ENCODE data around the gene GUCY1A2. TPM values are rescaled to one million over a fixed set of nuclear protein-coding genes. Genes with fewer than 3 reads are reported as not detected.

Gene GUCY1A2
- total RNA-seq, 4 donors from 2014 or later = 3.6 to 8.0 (median 4.0) TPM

DNA sequence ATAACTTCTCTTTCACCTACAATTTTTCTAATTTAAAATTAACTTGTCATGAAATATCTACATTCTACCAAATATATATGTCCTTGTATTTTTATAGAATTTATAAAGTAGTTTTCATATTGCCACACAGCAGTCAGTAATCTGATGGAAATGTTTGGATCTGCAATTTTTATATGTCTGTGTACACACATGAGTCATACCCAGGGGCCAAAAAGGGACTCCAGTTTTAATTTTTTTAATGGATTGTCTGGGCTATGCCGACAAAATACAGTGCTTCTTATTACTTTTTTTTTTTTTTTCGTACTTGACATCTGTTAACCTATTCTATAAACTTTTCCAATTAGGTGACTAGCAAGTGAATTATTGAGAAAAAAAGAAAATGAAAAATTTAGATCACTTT is 6.3 kb downstream of the GUCY1A2 start:
- no peaks in the 10 kb centered on the region for H3K36me3 ChIP-seq
- H3K9me3 ChIP-seq = no peaks in the 10 kb centered on the region
- peaks cover 0 to 12% of the 10 kb centered on the region in 2 donors for H3K27me3 ChIP-seq
- 33 to 39% methylated on average over 2 of the region's 2 CpGs for WGBS, 2 donors
- no peak overlapping the region for H3K27ac ChIP-seq
- no peak for TF ChIP-seq EP300 (IDR thresholded peaks at IDR 0.05)
- no peak for TF ChIP-seq POLR2A (IDR thresholded peaks at IDR 0.05)
- TF ChIP-seq, protein P1, sequence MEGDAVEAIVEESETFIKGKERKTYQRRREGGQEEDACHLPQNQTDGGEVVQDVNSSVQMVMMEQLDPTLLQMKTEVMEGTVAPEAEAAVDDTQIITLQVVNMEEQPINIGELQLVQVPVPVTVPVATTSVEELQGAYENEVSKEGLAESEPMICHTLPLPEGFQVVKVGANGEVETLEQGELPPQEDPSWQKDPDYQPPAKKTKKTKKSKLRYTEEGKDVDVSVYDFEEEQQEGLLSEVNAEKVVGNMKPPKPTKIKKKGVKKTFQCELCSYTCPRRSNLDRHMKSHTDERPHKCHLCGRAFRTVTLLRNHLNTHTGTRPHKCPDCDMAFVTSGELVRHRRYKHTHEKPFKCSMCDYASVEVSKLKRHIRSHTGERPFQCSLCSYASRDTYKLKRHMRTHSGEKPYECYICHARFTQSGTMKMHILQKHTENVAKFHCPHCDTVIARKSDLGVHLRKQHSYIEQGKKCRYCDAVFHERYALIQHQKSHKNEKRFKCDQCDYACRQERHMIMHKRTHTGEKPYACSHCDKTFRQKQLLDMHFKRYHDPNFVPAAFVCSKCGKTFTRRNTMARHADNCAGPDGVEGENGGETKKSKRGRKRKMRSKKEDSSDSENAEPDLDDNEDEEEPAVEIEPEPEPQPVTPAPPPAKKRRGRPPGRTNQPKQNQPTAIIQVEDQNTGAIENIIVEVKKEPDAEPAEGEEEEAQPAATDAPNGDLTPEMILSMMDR (IDR thresholded peaks at IDR 0.05) = no peak
- H3K4me3 ChIP-seq = no peak overlapping the region
- no peaks in the 10 kb centered on the region for H3K4me1 ChIP-seq
- DNase-seq (ENCODE audit: low spot score in 2 of 2) = no peak

DNA sequence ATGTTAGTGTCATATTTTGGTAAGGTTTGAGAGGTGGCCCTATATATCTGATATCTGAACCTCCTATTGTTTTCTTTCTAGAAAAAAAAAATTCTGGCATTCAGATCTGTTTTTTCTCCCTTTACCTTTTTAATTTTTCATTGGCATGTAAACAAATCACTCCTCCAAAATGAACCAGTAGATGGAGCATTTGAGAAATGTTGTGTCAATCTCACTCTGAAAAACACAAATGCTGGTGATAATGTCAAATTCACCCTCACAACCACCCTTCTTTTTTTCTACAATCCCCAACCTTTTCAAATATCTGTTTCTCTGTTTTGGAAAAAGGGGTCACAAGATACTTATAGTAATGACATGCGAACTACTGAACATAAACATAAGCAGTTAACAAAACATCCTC is 9.1 kb downstream of the GUCY1A2 start:
- no peaks in the 10 kb centered on the region for H3K36me3 ChIP-seq
- DNase-seq (ENCODE audit: low spot score in 2 of 2) = no peak
- no peaks in the 10 kb centered on the region for H3K27me3 ChIP-seq
- no peaks in the 10 kb centered on the region for H3K4me1 ChIP-seq
- no peak overlapping the region for H3K27ac ChIP-seq
- TF ChIP-seq EP300 (IDR thresholded peaks at IDR 0.05) = no peak
- no peak for TF ChIP-seq POLR2A (IDR thresholded peaks at IDR 0.05)
- TF ChIP-seq, protein P1 (IDR thresholded peaks at IDR 0.05) = no peak
- H3K9me3 ChIP-seq = no peaks in the 10 kb centered on the region
- WGBS, 2 donors = 91 to 95% methylated on average over 1 of the region's 1 CpG
- H3K4me3 ChIP-seq = no peak overlapping the region

DNA sequence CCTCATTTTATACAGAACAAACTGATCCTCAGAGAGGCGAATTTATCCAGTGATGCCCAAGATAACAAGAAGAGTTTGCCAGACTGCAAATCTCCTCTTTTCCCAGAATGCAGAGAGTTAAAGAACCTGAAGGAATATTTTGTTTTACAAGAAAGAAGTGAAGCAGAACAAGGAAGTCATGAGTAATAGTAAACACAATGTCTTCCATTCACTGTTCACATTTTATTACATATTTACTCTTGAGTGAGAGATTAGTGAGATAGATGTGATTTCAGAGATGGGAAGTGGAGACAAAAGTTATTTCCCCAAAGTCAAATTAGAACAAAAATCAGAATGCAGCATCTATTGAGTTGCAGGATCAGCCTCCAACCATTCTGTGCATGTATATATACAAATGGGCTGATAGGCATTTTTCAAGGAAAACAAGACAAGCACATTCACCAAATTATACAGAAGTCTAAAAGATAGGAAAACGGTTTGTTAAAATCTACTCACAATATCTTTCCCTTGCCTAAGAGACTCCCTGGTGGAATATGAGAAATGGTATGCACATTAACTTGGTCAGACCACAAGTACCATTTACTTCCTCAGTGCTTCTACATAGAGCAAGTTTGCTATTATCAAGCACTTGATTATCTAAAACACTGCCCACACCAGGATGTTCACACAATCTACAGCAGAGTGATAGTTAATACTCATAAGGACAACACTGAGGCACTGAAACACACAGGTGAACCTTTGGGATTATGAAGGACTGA is 12.0 kb downstream of the GUCY1A2 start:
- 59 to 68% methylated on average over 2 of the region's 2 CpGs for WGBS, 2 donors
- Histone ChIP-seq H3K4me1 (no peaks in the 10 kb centered on the region), H3K4me3 (no peak overlapping the region), H3K27me3 (no peaks in the 10 kb centered on the region), H3K36me3 (no peaks in the 10 kb centered on the region), H3K9me3 (no peaks in the 10 kb centered on the region), H3K27ac (no peak overlapping the region)
- no peak for DNase-seq (ENCODE audit: low spot score in 2 of 2)
- TF ChIP-seq, protein P1 (IDR thresholded peaks at IDR 0.05) = no peak
- TF ChIP-seq POLR2A (IDR thresholded peaks at IDR 0.05) = no peak
- no peak for TF ChIP-seq EP300 (IDR thresholded peaks at IDR 0.05)

DNA sequence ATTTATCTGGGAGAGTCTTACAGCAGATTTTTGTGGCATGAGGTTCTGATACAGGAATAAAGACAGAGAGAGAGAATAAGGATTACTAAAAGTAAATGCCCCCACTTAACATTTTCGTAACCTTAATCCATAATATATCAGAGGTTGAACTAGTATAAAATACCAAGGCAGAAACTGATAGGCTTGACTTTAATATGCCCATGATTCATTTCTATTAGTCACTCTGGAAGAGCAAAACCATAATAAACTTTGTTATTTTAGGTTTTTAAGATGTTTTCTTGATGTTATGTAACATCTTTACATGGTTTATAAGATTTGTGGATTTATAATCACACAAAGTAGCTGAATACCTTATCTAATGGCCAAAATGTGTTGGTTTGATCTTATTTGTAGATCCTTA is 19.1 kb downstream of the GUCY1A2 start:
- Histone ChIP-seq H3K4me1 (no peaks in the 10 kb centered on the region), H3K27ac (no peak overlapping the region), H3K27me3 (no peaks in the 10 kb centered on the region), H3K9me3 (no peaks in the 10 kb centered on the region), H3K36me3 (no peaks in the 10 kb centered on the region), H3K4me3 (no peak overlapping the region)
- 97 to 98% methylated on average over 1 of the region's 1 CpG for WGBS, 2 donors
- DNase-seq (ENCODE audit: low spot score in 2 of 2) = no peak
- TF ChIP-seq EP300 (IDR thresholded peaks at IDR 0.05) = no peak
- no peak for TF ChIP-seq POLR2A (IDR thresholded peaks at IDR 0.05)
- TF ChIP-seq, protein P1 (IDR thresholded peaks at IDR 0.05) = no peak

DNA sequence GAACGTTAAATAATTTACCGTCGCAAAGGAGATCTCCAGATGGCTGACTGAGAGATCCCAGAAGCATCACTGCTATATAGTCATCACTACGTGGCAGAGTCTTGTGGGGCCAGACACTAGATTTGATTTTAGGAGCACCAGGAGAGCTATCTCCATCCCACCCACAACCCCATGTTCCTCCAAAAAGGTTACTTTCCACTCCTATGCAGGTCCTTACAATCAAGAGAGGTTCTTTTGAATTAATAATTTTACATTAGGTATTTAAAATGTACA is 19.4 kb downstream of the GUCY1A2 start:
- TF ChIP-seq, protein P1 (IDR thresholded peaks at IDR 0.05) = no peak
- TF ChIP-seq EP300 (IDR thresholded peaks at IDR 0.05) = no peak
- TF ChIP-seq POLR2A (IDR thresholded peaks at IDR 0.05) = no peak
- no peak overlapping the region for H3K4me3 ChIP-seq
- H3K36me3 ChIP-seq = no peaks in the 10 kb centered on the region
- DNase-seq (ENCODE audit: low spot score in 2 of 2) = no peak
- no peak overlapping the region for H3K27ac ChIP-seq
- WGBS, 2 donors = 63 to 65% methylated on average over 4 of the region's 4 CpGs
- no peaks in the 10 kb centered on the region for H3K4me1 ChIP-seq
- H3K9me3 ChIP-seq = no peaks in the 10 kb centered on the region
- H3K27me3 ChIP-seq = no peaks in the 10 kb centered on the region
